ENCODE data around the gene ICE2. TPM values are rescaled to one million over a fixed set of nuclear protein-coding genes. Genes with fewer than 3 reads are reported as not detected.

Gene ICE2
- total and polyA plus RNA-seq, 2 donors = 30.1 to 37.4 TPM

- Histone ChIP-seq H3K4me3 (ENCODE audit: low read length in 2 of 2) (no peak overlapping the region), H3K9me3 (ENCODE audit: control insufficient read depth in 2 of 2, insufficient read depth in 1 of 2, low read length in 1 of 2) (no peaks in the 10 kb centered on the region), H3K27ac (ENCODE audit: low read depth in 1 of 2, low read length in 1 of 2) (no peak overlapping the region), H3K36me3 (ENCODE audit: control insufficient read depth in 2 of 2, insufficient read depth in 2 of 2, low read length in 1 of 2) (no peaks in the 10 kb centered on the region), H3K4me1 (ENCODE audit: control insufficient read depth in 2 of 2, insufficient read depth in 2 of 2, low read length in 2 of 2) (no peaks in the 10 kb centered on the region), H3K27me3 (ENCODE audit: control insufficient read depth in 2 of 2, insufficient read depth in 1 of 2, low read length in 1 of 2) (no peaks in the 10 kb centered on the region)
- DNase-seq (ENCODE audit: low read depth in 6 of 9, low spot score in 9 of 9) = no peak
- WGBS = 86% methylated on average over 2 of the region's 2 CpGs
These were observed 105.2 kb downstream of the ICE2 start for GRCh38 chr15:60373745-60374144.

- Histone ChIP-seq H3K4me1 (ENCODE audit: control insufficient read depth in 2 of 2, insufficient read depth in 2 of 2, low read length in 2 of 2) (no peaks in the 10 kb centered on the region), H3K36me3 (ENCODE audit: control insufficient read depth in 2 of 2, insufficient read depth in 2 of 2, low read length in 1 of 2) (no peaks in the 10 kb centered on the region), H3K4me3 (ENCODE audit: low read length in 2 of 2) (no peak overlapping the region), H3K27me3 (ENCODE audit: control insufficient read depth in 2 of 2, insufficient read depth in 1 of 2, low read length in 1 of 2) (no peaks in the 10 kb centered on the region), H3K27ac (ENCODE audit: low read depth in 1 of 2, low read length in 1 of 2) (no peak overlapping the region), H3K9me3 (ENCODE audit: control insufficient read depth in 2 of 2, insufficient read depth in 1 of 2, low read length in 1 of 2) (no peaks in the 10 kb centered on the region)
- WGBS = 100% methylated on average over 3 of the region's 3 CpGs
- DNase-seq (ENCODE audit: low read depth in 6 of 9, low spot score in 9 of 9) = no peak
These were observed 105.6 kb downstream of the ICE2 start for GRCh38 chr15:60373327-60373726.

GRCh38 chr15:60372756-60373155 is 106.2 kb downstream of the ICE2 start:
- no peak for DNase-seq (ENCODE audit: low read depth in 6 of 9, low spot score in 9 of 9)
- Histone ChIP-seq H3K4me1 (ENCODE audit: control insufficient read depth in 2 of 2, insufficient read depth in 2 of 2, low read length in 2 of 2) (no peaks in the 10 kb centered on the region), H3K27ac (ENCODE audit: low read depth in 1 of 2, low read length in 1 of 2) (no peak overlapping the region), H3K36me3 (ENCODE audit: control insufficient read depth in 2 of 2, insufficient read depth in 2 of 2, low read length in 1 of 2) (no peaks in the 10 kb centered on the region), H3K27me3 (ENCODE audit: control insufficient read depth in 2 of 2, insufficient read depth in 1 of 2, low read length in 1 of 2) (no peaks in the 10 kb centered on the region), H3K4me3 (ENCODE audit: low read length in 2 of 2) (no peak overlapping the region), H3K9me3 (ENCODE audit: control insufficient read depth in 2 of 2, insufficient read depth in 1 of 2, low read length in 1 of 2) (no peaks in the 10 kb centered on the region)
- 93% methylated on average over 1 of the region's 1 CpG for WGBS

- no peak for DNase-seq (ENCODE audit: low read depth in 6 of 9, low spot score in 9 of 9)
- WGBS = 98% methylated on average over 4 of the region's 4 CpGs
- Histone ChIP-seq H3K27ac (ENCODE audit: low read depth in 1 of 2, low read length in 1 of 2) (no peak overlapping the region), H3K4me3 (ENCODE audit: low read length in 2 of 2) (no peak overlapping the region), H3K9me3 (ENCODE audit: control insufficient read depth in 2 of 2, insufficient read depth in 1 of 2, low read length in 1 of 2) (no peaks in the 10 kb centered on the region), H3K4me1 (ENCODE audit: control insufficient read depth in 2 of 2, insufficient read depth in 2 of 2, low read length in 2 of 2) (no peaks in the 10 kb centered on the region), H3K36me3 (ENCODE audit: control insufficient read depth in 2 of 2, insufficient read depth in 2 of 2, low read length in 1 of 2) (no peaks in the 10 kb centered on the region), H3K27me3 (ENCODE audit: control insufficient read depth in 2 of 2, insufficient read depth in 1 of 2, low read length in 1 of 2) (no peaks in the 10 kb centered on the region)
These were observed 106.7 kb downstream of the ICE2 start for GRCh38 chr15:60372227-60372626.

- Histone ChIP-seq H3K4me1 (ENCODE audit: control insufficient read depth in 2 of 2, insufficient read depth in 2 of 2, low read length in 2 of 2) (no peaks in the 10 kb centered on the region), H3K36me3 (ENCODE audit: control insufficient read depth in 2 of 2, insufficient read depth in 2 of 2, low read length in 1 of 2) (no peaks in the 10 kb centered on the region), H3K27ac (ENCODE audit: low read depth in 1 of 2, low read length in 1 of 2) (no peak overlapping the region), H3K27me3 (ENCODE audit: control insufficient read depth in 2 of 2, insufficient read depth in 1 of 2, low read length in 1 of 2) (no peaks in the 10 kb centered on the region), H3K9me3 (ENCODE audit: control insufficient read depth in 2 of 2, insufficient read depth in 1 of 2, low read length in 1 of 2) (no peaks in the 10 kb centered on the region), H3K4me3 (ENCODE audit: low read length in 2 of 2) (no peak overlapping the region)
- DNase-seq (ENCODE audit: low read depth in 6 of 9, low spot score in 9 of 9) = no peak
- 88% methylated on average over 20 of the region's 20 CpGs for WGBS
These were observed 107.5 kb downstream of the ICE2 start for GRCh38 chr15:60371175-60372051.

- DNase-seq (ENCODE audit: low read depth in 6 of 9, low spot score in 9 of 9) = no peak
- no peak overlapping the region for H3K4me3 ChIP-seq (ENCODE audit: low read length in 2 of 2)
- WGBS = 74% methylated on average over 1 of the region's 1 CpG
- no peaks in the 10 kb centered on the region for H3K4me1 ChIP-seq (ENCODE audit: control insufficient read depth in 2 of 2, insufficient read depth in 2 of 2, low read length in 2 of 2)
- peak overlapping the region in 1 of 2 donors; percentile 31 for H3K27ac ChIP-seq (ENCODE audit: low read depth in 1 of 2, low read length in 1 of 2)
- no peaks in the 10 kb centered on the region for H3K27me3 ChIP-seq (ENCODE audit: control insufficient read depth in 2 of 2, insufficient read depth in 1 of 2, low read length in 1 of 2)
- H3K36me3 ChIP-seq (ENCODE audit: control insufficient read depth in 2 of 2, insufficient read depth in 2 of 2, low read length in 1 of 2) = no peaks in the 10 kb centered on the region
- no peaks in the 10 kb centered on the region for H3K9me3 ChIP-seq (ENCODE audit: control insufficient read depth in 2 of 2, insufficient read depth in 1 of 2, low read length in 1 of 2)
These were observed 108.1 kb downstream of the ICE2 start for GRCh38 chr15:60370869-60371136.

GRCh38 chr15:60370105-60370868 is 108.7 kb downstream of the ICE2 start:
- peak overlapping the region in 1 of 2 donors; percentile 31 for H3K27ac ChIP-seq (ENCODE audit: low read depth in 1 of 2, low read length in 1 of 2)
- H3K4me3 ChIP-seq (ENCODE audit: low read length in 2 of 2) = no peak overlapping the region
- H3K36me3 ChIP-seq (ENCODE audit: control insufficient read depth in 2 of 2, insufficient read depth in 2 of 2, low read length in 1 of 2) = no peaks in the 10 kb centered on the region
- H3K27me3 ChIP-seq (ENCODE audit: control insufficient read depth in 2 of 2, insufficient read depth in 1 of 2, low read length in 1 of 2) = no peaks in the 10 kb centered on the region
- no peaks in the 10 kb centered on the region for H3K9me3 ChIP-seq (ENCODE audit: control insufficient read depth in 2 of 2, insufficient read depth in 1 of 2, low read length in 1 of 2)
- H3K4me1 ChIP-seq (ENCODE audit: control insufficient read depth in 2 of 2, insufficient read depth in 2 of 2, low read length in 2 of 2) = no peaks in the 10 kb centered on the region
- DNase-seq (ENCODE audit: low read depth in 6 of 9, low spot score in 9 of 9) = no peak
- 91% methylated on average over 9 of the region's 9 CpGs for WGBS

GRCh38 chr15:60369696-60370095 is 109.2 kb downstream of the ICE2 start:
- H3K4me3 ChIP-seq (ENCODE audit: low read length in 2 of 2) = no peak overlapping the region
- no peak overlapping the region for H3K27ac ChIP-seq (ENCODE audit: low read depth in 1 of 2, low read length in 1 of 2)
- WGBS = 85% methylated on average over 5 of the region's 5 CpGs
- H3K36me3 ChIP-seq (ENCODE audit: control insufficient read depth in 2 of 2, insufficient read depth in 2 of 2, low read length in 1 of 2) = no peaks in the 10 kb centered on the region
- no peaks in the 10 kb centered on the region for H3K27me3 ChIP-seq (ENCODE audit: control insufficient read depth in 2 of 2, insufficient read depth in 1 of 2, low read length in 1 of 2)
- H3K9me3 ChIP-seq (ENCODE audit: control insufficient read depth in 2 of 2, insufficient read depth in 1 of 2, low read length in 1 of 2) = no peaks in the 10 kb centered on the region
- DNase-seq (ENCODE audit: low read depth in 6 of 9, low spot score in 9 of 9) = no peak
- no peaks in the 10 kb centered on the region for H3K4me1 ChIP-seq (ENCODE audit: control insufficient read depth in 2 of 2, insufficient read depth in 2 of 2, low read length in 2 of 2)
